ENCODE measurements around the gene VWF.
A peak's percentile ranks its signal among the peaks of the same experiment; 100 is the strongest.

VWF gene

DNA sequence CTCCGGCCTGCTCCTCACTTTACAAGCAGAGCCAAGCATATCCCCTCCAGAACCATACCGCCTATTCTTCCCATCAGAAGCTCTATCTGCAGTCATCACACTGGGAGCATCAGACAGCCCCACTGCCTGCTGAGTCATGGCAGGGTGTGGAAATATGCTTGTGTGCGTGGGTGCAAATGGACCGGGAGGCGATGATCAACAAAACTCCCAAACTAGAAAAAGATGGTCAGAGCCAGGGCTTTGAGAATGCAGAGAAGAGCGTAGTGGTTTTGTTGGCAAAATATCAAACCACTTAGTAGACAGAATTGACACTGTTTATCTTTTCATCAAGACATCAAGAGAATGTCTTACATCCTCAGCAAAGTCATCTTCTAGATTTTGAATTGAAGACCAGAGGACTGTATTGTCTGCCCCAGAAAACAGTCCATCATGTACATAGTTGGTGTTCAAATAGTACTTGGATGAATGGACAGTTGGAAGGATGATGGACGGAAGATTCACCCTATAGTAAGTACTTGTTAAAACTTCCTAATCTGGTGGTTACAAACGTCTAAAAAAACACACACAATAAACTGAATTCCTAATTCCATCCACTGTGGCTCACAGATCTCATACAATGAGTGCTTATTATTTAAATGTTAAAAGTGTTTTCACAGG is 54.9 kb downstream of the VWF start:
- peak; percentile 73 for DNase-seq (ENCODE audit: low spot score)
- ChIA-PET CTCF (interaction anchor here (1.6 kb wide), 1 partner anchor 215 kb away, joined by 4 read pairs; no protein-coding TSS in a partner anchor), POLR2A (ENCODE audit: low non-redundant PET) (interaction anchor here (0.5 kb wide), 2 partner anchors 219 to 428 kb away, joined by 4 read pairs; no protein-coding TSS in a partner anchor)
- TF ChIP-seq CTCF (conservative IDR thresholded peaks at IDR 0.05; ENCODE audit: low read depth) = no peak
- no peak overlapping the region for H3K27ac ChIP-seq

- no peak for DNase-seq (ENCODE audit: low spot score)
- CTCF ChIA-PET = interaction anchor here (1.3 kb wide), 1 partner anchor 220 kb away, joined by 9 read pairs; no protein-coding TSS in a partner anchor
- no peak overlapping the region for H3K27ac ChIP-seq
- POLR2A ChIA-PET (ENCODE audit: low non-redundant PET) = no interaction called here
- no peak for TF ChIP-seq CTCF (conservative IDR thresholded peaks at IDR 0.05; ENCODE audit: low read depth)
These were observed 56.2 kb downstream of the VWF start for GRCh38 chr12:6068227-6068626.

DNA sequence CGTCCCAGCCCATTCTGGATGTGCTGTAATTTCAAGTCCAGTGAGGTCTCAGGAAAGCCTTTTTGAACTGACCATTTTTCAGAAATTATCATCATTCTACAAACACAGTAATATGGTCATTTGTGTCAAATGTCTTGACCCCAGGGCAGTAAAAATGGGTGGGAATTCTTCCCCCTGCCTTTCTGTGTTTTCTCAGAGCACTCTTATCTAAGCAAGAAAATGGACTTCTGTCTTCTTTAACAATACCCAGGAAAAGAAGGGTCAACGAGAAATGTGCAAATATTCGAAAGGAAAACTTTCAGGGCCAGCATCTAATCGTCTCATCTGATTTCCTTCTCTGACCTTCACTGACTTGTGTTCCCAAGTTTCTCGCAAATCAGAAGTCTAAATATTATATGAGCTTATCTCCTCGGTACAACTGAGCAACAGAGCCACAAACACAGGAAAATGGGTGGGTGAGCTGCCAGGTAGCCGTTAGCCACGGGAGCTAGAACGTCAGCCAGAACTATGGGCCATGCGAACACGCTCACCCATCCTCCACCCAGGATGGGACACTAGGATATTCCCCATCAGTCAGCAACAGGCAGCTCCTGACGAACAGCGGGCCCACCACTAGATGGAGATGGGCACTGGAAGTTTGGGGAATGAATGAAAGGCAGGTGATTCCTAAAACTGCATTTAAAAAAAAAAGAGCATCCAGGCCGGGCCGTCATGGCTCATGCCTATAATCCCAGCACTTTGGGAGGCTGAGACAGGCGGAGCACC is 57.1 kb downstream of the VWF start:
- CTCF ChIA-PET = interaction anchor here (0.5 to 1.3 kb wide), 8 partner anchors 13 to 546 kb away, joined by 3 to 9 read pairs (median 4); no protein-coding TSS in a partner anchor
- POLR2A ChIA-PET (ENCODE audit: low non-redundant PET) = no interaction called here
- no peak for TF ChIP-seq CTCF (conservative IDR thresholded peaks at IDR 0.05; ENCODE audit: low read depth)
- H3K27ac ChIP-seq = no peak overlapping the region
- peak; percentile 56 for DNase-seq (ENCODE audit: low spot score)

GRCh38 chr12:6066651-6067050 is 57.8 kb downstream of the VWF start:
- TF ChIP-seq CTCF (conservative IDR thresholded peaks at IDR 0.05; ENCODE audit: low read depth) = no peak
- no peak for DNase-seq (ENCODE audit: low spot score)
- ChIA-PET CTCF (interaction anchor here (0.5 to 1.2 kb wide), 3 partner anchors 129 to 213 kb away, joined by 3 to 4 read pairs (median 4); no protein-coding TSS in a partner anchor), POLR2A (ENCODE audit: low non-redundant PET) (no interaction called here)
- H3K27ac ChIP-seq = no peak overlapping the region

DNA sequence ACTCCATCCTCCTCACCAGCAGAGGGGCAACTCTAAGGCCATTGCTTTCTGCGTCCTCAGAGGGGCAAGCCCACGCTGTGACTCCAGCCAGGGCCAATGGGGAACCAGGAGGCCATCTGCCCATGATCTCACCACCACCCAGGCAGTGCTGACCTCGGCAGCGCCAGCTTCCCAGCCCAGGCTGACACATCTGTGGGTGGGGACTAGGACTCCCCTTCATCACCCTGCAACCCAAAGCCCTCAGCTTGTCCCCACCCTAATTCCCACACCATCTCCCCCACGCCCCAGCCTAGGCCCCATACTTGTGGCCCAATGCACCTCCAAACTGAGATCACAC is 58.6 kb downstream of the VWF start:
- CTCF ChIA-PET = interaction anchor here (0.9 to 2.9 kb wide), 4 partner anchors 9 to 219 kb away, joined by 4 to 10 read pairs (median 4); no protein-coding TSS in a partner anchor
- TF ChIP-seq CTCF (conservative IDR thresholded peaks at IDR 0.05; ENCODE audit: low read depth) = no peak
- no peak for DNase-seq (ENCODE audit: low spot score)
- no peak overlapping the region for H3K27ac ChIP-seq
- POLR2A ChIA-PET (ENCODE audit: low non-redundant PET) = no interaction called here

GRCh38 chr12:6065131-6065862 is 59.2 kb downstream of the VWF start:
- H3K27ac ChIP-seq = no peak overlapping the region
- CTCF ChIA-PET = interaction anchor here (0.9 to 2.9 kb wide), 6 partner anchors 8 to 219 kb away, joined by 3 to 10 read pairs (median 4); no protein-coding TSS in a partner anchor
- POLR2A ChIA-PET (ENCODE audit: low non-redundant PET) = no interaction called here
- no peak for TF ChIP-seq CTCF (conservative IDR thresholded peaks at IDR 0.05; ENCODE audit: low read depth)
- DNase-seq (ENCODE audit: low spot score) = no peak

Data from RWPE1 (cell line).